OCI-LY1 (cell line): ENCODE measurements around the gene CAVIN4.

ENCODE experiments used
- H2AFZ ChIP-seq: fragments of 200-600 bp; sonication (generic), shearing (Covaris generic); 2 replicates; pipeline ENCODE4 v1.6.0; 2014; ENCODE audit warnings: antibody characterized with exemption, mild to moderate bottlenecking, low read length
- H3F3A ChIP-seq: fragments of 200-600 bp; sonication (generic), shearing (Covaris generic); 2 replicates; pipeline ENCODE4 v1.6.0; 2014; ENCODE audit warnings: mild to moderate bottlenecking, antibody characterized with exemption, low read length, moderate library complexity; ENCODE audit not compliant: insufficient read depth
- H3K27ac ChIP-seq: fragments of 200-600 bp; sonication (generic); 2 replicates; pipeline ENCODE4 v1.5.1; 2014; ENCODE audit warnings: low read length, mixed run types, mild to moderate bottlenecking, low read depth; ENCODE audit not compliant: poor library complexity, severe bottlenecking
- H3K27me3 ChIP-seq: fragments of 200-600 bp; sonication (generic); 2 replicates; pipeline ENCODE4 v1.6.0; 2014; ENCODE audit warnings: antibody characterized with exemption, mild to moderate bottlenecking, low read length, moderate library complexity; ENCODE audit not compliant: insufficient read depth
- H3K36me3 ChIP-seq: fragments of 200-600 bp; sonication (generic); 2 replicates; pipeline ENCODE4 v1.6.1; 2014; ENCODE audit warnings: mild to moderate bottlenecking, antibody characterized with exemption, low read length, moderate library complexity, mixed read lengths; ENCODE audit not compliant: insufficient read depth
- H3K4me1 ChIP-seq: fragments of 200-600 bp; sonication (generic); 2 replicates; pipeline ENCODE4 v1.5.1; 2014; ENCODE audit warnings: mild to moderate bottlenecking, low read length, moderate library complexity; ENCODE audit not compliant: insufficient read depth, severe bottlenecking
- H3K4me2 ChIP-seq: fragments of 200-600 bp; sonication (generic), shearing (Covaris generic); 2 replicates; pipeline ENCODE4 v1.6.1; 2014; ENCODE audit warnings: low read length
- H3K4me3 ChIP-seq: fragments of 200-600 bp; sonication (generic); 2 replicates; pipeline ENCODE4 v1.5.1; 2014; ENCODE audit warnings: low read length, low read depth, mild to moderate bottlenecking, mixed read lengths; ENCODE audit not compliant: poor library complexity, severe bottlenecking
- H3K79me2 ChIP-seq: fragments of 200-600 bp; shearing (Covaris generic); 2 replicates; pipeline ENCODE4 v1.6.1; 2016; ENCODE audit warnings: mixed run types, low read length, mixed read lengths; ENCODE audit not compliant: insufficient read depth
- H3K9ac ChIP-seq: fragments of 200-600 bp; sonication (generic), shearing (Covaris generic); 2 replicates; pipeline ENCODE4 v1.6.1; 2014; ENCODE audit warnings: mild to moderate bottlenecking, low read length, mixed read lengths
- H3K9me2 ChIP-seq: fragments of 200-600 bp; sonication (generic), shearing (Covaris generic); 2 replicates; pipeline ENCODE4 v1.6.1; 2014; ENCODE audit warnings: low read depth, mild to moderate bottlenecking, low read length, mixed read lengths
- H3K9me3 ChIP-seq: fragments of 200-600 bp; shearing (Covaris generic); 2 replicates; pipeline ENCODE4 v1.6.1; 2014; ENCODE audit warnings: low read length, mixed read lengths
- H4K20me1 ChIP-seq: fragments of 200-600 bp; sonication (generic), shearing (Covaris generic); 2 replicates; pipeline ENCODE4 v1.6.0; 2016; ENCODE audit warnings: mild to moderate bottlenecking, low read length; ENCODE audit not compliant: insufficient read depth
- CTCF ChIP-seq: fragments of 200-600 bp; sonication (generic), shearing (Covaris generic); IDR thresholded peaks from 2 replicates; pipeline ENCODE4 v1.5.1; 2017; ENCODE audit warnings: mild to moderate bottlenecking, antibody characterized with exemption, low read length, moderate library complexity, mixed read lengths
- EZH2 ChIP-seq: fragments of 200-600 bp; sonication (generic), shearing (Covaris generic); IDR thresholded peaks from 2 replicates; pipeline ENCODE4 v1.8.0; 2017; ENCODE audit warnings: borderline replicate concordance, mixed run types, mild to moderate bottlenecking, antibody characterized with exemption, low read length, moderate library complexity, mixed read lengths

The CAVIN4 gene

GRCh38 chr9:100549048-100549447 lies 28.8 kb upstream of the CAVIN4 start:
- H3K36me3 ChIP-seq = peaks cover 24% of the 10 kb centered on the region
- no peaks in the 10 kb centered on the region for H4K20me1 ChIP-seq
- no peaks in the 10 kb centered on the region for H3K79me2 ChIP-seq
- no peaks in the 10 kb centered on the region for H3K27me3 ChIP-seq
- no peaks in the 10 kb centered on the region for H3K4me1 ChIP-seq
- H3K9me2 ChIP-seq = no peaks in the 10 kb centered on the region
- no peak for TF ChIP-seq EZH2
- no peak for TF ChIP-seq CTCF
- H2AFZ ChIP-seq = no peak overlapping the region
- no peak overlapping the region for H3K4me3 ChIP-seq
- H3K9ac ChIP-seq = no peak overlapping the region
- no peak overlapping the region for H3K27ac ChIP-seq
- no peaks in the 10 kb centered on the region for H3F3A ChIP-seq
- no peak overlapping the region for H3K4me2 ChIP-seq
- peaks cover 9% of the 10 kb centered on the region; the same call in 1 of the 2 replicates for H3K9me3 ChIP-seq

GRCh38 chr9:100554935-100555401 lies 22.9 kb upstream of the CAVIN4 start:
- H3K36me3 ChIP-seq = peaks cover 1% of the 10 kb centered on the region
- no peaks in the 10 kb centered on the region for H4K20me1 ChIP-seq
- H3K4me1 ChIP-seq = no peaks in the 10 kb centered on the region
- H3K79me2 ChIP-seq = no peaks in the 10 kb centered on the region
- no peak overlapping the region for H3K27ac ChIP-seq
- no peak overlapping the region for H2AFZ ChIP-seq
- H3K9me2 ChIP-seq = no peaks in the 10 kb centered on the region
- H3K27me3 ChIP-seq = no peaks in the 10 kb centered on the region
- H3K4me2 ChIP-seq = no peak overlapping the region
- H3K9ac ChIP-seq = no peak overlapping the region
- TF ChIP-seq CTCF = no peak
- no peak for TF ChIP-seq EZH2
- H3K9me3 ChIP-seq = no peaks in the 10 kb centered on the region
- H3K4me3 ChIP-seq = no peak overlapping the region
- H3F3A ChIP-seq = no peaks in the 10 kb centered on the region

- Histone ChIP-seq H3K4me2 (no peak overlapping the region), H3K9ac (no peak overlapping the region), H3K27me3 (no peaks in the 10 kb centered on the region), H3K4me1 (no peaks in the 10 kb centered on the region), H2AFZ (no peak overlapping the region), H3K4me3 (no peak overlapping the region), H3K9me3 (no peaks in the 10 kb centered on the region), H3K36me3 (no peaks in the 10 kb centered on the region; the same call in none of the 2 replicates), H3K79me2 (no peaks in the 10 kb centered on the region), H3K9me2 (no peaks in the 10 kb centered on the region), H4K20me1 (no peaks in the 10 kb centered on the region), H3K27ac (no peak overlapping the region), H3F3A (no peaks in the 10 kb centered on the region)
- no peak for TF ChIP-seq CTCF
- TF ChIP-seq EZH2 = no peak
Measured at GRCh38 chr9:100555471-100555870, 22.4 kb upstream of the CAVIN4 start.
